Central memory CD4-positive, alpha-beta T cell (primary cell): Measurements from ENCODE around the gene ACSS1.
A peak's percentile ranks its signal among the peaks of the same experiment; 100 is the strongest.

Experiments used
- DNase-seq: peaks from one replicate; pipeline ENCODE4 v3.0.0; 2022

ACSS1 gene

DNA sequence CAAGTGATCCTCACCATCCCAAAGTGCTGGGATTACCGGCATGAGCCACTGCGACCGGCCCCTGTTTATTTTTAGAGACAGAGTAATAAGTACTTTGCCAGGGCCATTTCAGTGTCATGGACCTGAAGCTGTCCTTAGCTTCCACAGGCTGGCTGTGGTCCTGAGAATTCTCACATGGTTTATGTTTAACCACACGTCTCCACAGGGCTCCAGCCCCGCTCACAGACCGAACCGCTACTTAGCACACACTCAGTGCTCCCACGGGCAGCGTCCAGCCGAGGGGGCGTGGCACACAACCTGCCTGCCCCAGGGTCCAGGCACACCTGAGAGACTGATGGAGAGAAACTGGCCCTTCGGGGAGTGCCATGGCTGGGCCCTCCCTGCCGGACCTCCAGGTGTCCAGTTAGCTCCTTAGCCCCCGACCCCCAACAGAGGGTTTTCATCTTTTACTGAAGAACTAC lies 11.7 kb downstream of the ACSS1 start:
- no peak for DNase-seq

- DNase-seq = no peak
These were observed 12.6 kb downstream of the ACSS1 start for GRCh38 chr20:25045343-25045712.

- no peak for DNase-seq
These were observed 13.1 kb downstream of the ACSS1 start for GRCh38 chr20:25044660-25045342.

DNA sequence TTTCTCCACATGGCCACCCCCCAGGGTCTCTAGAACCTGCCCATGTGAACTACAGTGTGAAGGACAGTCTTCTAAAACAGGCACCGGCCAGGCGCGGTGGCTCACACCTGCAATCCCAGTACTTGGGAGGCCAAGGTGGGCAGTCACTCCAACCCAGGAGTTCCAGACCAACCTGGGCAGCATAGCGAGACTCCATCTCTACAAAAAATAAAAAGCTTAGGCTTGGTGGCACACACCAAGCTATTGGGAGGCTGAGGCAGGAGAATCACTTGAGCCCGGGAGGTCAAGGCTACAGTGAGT lies 13.7 kb downstream of the ACSS1 start:
- DNase-seq = no peak

- DNase-seq = no peak
These were observed 14.3 kb downstream of the ACSS1 start for GRCh38 chr20:25043499-25044260.

- peak; percentile 53 for DNase-seq
These were observed 15.1 kb downstream of the ACSS1 start for GRCh38 chr20:25042531-25043498.

DNA sequence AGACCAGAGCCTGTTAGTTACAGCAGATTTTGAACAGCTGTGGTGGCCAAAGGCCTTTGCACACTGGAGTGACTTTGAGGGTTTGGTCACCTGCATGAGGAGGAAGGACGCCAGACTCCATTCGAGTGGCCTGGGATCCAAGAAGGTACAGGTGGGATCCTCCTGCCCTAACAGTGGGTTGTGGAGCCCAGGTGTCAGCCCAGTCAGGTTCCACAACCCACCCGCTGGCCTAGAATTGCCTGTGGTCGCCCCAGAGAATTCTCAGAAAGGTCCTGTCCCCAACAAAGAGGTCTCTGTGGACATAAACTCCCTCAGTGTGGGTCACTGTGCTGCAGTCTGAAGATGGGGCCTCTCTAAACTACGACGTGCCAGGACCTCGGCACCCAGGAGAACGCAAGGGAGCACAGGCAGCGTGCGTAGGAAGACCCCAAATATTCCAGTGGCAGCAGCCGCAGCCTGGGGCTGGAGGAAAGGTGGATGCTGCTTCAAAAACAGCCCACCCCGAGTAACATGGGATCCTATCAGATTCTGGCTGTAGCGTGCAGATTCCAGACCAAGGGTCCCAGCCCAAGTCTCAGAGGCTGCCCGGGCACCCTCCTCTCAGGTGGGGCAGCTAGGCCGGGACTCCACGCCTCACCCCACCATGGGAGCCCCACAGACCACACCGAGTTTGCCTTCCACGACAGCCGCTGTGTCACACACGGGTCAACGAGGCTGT lies 16.0 kb downstream of the ACSS1 start:
- no peak for DNase-seq

- no peak for DNase-seq
These were observed 17.5 kb downstream of the ACSS1 start for GRCh38 chr20:25040438-25040831.

- DNase-seq = no peak
These were observed 18.1 kb downstream of the ACSS1 start for GRCh38 chr20:25039697-25040437.

DNA sequence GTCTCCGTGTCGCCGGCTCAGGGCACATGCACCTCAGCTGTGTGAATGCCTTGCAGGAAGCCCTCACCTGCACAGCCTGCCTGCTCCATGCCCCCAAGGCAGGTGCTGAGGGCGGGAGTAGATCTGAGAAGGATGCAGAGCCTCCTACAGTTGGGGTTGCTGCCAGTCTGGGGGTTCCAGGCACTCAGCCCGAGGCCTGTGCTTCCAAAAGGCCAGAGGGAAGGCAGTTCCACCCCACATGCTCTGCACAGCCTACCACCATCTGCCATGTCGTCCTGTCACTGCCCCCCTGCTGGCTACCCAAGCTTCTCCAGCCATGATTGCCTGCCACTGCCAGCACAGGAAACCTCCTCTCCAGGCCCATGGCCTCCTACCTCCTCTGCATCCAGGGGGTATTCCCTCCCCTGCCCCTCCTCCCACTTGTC lies 19.3 kb downstream of the ACSS1 start:
- DNase-seq = no peak

DNA sequence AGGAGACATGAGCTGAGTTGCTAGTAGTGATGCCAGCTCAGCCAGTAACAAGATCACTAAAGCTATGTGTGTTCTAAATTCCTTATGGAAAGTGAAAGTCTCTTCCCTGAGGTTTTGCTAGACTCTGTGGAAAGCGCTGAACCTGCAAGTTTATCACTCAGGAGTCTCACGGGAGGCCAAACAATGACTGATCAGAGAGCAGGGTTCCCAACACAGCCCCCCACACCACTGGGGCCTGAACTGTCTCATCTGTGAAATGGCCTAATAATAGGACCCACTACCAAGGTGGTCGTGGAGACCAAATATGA lies 19.9 kb downstream of the ACSS1 start:
- no peak for DNase-seq

DNA sequence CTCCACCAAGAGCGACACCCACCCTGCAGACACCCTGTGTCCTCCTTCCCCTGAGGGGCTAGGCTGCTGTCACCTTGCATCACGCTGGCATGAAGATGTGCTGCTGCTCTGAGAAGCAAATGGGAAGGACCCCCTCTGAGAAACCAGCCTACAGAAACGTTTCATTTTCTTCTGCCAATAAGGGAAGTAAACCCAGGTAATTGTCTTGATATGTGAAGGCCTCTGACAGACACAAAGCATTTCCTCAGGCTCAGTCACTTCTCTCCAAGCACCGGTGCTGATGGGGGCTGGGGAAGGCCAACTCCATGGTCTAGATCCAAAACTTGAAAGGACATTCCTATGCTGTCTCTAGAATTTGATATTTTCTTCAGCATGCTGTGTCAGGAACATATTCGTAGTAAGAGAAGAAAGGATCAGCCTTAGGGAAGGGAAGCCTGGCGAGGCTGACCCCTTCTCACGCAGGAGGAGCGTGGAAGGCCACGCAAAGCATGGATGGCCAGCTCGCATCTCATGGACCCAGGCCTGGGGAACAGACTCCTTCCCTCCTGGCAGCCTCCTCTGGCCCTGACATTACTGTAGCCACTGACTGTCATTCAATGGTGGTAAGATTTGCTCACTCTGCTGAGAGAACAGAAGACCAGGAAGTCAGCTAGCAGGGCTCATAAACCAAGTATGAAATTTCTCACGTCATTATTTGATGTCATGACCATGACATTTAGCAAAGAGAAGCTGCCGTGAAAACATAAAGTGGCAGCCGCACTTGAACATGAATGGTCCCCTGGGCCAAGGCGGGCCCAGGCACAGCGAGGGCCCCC lies 20.4 kb downstream of the ACSS1 start:
- DNase-seq = no peak

DNA sequence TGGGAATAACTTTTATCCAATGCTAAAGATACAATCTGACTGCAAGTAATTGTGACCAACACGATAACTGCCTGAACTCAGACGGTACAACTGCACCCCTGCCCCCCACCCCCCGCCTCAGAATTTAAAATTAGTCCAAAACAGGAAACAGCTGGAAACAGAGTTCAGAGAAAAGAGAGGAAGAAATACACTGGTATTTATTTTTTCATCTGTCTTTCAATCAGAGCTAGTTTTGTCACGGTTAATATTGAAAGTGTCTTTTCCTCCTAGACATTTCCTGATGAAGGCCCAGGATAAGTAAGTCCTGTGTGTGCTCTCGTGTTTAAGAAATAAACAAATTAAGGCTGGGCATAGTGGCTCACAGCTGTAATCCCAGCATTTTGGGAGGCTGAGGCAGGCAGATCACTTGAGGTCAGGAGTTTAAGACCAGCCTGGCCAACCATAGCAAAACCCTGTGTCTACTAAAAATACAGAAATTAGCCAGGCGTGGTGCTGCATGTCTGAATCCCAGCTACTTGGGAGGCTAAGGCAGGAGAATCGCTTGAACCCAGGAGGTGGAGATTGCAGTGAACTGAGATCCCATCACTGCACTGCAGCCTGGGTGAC lies 21.5 kb downstream of the ACSS1 start:
- DNase-seq = no peak

- DNase-seq = no peak
These were observed 22.0 kb downstream of the ACSS1 start for GRCh38 chr20:25035921-25036320.

GRCh38 chr20:25033924-25034300 lies 24.0 kb downstream of the ACSS1 start:
- DNase-seq = no peak

GRCh38 chr20:25033265-25033923 lies 24.5 kb downstream of the ACSS1 start:
- no peak for DNase-seq

DNA sequence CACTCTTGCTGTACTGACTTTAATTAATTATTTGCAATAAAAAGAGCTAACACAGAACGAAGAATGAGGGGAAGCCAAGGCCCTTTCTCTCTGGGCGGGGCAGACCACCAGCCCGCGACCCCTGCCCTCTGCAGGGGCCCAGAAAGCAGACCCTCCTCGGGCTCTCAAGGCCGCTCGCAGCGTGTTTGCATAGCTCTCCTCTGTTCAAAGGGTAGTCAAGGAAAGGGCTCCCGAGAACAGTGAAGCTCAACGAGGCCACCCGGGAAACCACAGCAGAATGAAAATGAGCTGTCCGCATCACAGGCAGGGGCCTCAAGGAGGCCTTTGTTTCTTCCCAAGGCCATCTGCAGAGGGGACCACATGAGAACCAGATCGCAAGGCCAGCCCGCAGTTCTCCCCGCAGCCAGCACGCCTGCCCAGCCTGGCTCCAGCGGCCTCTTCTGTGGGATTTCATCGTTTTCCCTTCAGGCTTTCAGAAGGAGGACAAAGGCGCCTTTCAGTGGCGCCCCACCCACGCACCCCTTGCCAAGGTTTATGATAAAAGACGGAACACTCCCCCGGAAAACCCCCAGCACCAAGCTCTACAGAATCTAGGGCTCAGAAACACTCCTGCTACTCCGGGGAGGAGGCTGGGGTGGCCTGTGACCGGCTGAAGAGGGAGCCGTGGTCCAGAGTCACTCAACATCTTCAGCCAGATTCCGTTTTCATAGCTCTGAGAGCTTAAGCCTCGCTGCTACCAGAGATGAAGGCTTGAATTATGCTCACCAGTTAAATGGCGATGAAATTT lies 25.3 kb downstream of the ACSS1 start:
- DNase-seq = no peak

DNA sequence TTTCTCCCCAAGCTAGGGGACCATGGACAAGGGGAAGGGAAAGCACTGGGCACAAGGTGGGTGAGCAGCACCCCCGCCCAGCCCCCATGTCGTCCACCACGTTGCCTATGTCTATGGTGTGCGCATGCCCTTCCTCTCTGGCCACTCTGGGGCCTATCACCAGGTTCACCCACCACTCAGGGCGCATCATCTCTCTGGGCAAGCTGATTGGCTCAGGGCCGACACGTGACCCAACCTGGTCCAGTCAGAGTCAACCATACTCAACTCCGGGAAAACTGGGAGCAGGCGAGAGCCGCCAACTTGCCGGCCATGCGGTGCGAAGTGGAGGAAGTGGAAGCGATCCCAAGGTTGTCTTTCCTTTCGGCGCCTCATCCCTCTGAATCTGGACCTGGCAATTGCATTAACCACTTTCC lies 25.9 kb downstream of the ACSS1 start:
- no peak for DNase-seq

DNA sequence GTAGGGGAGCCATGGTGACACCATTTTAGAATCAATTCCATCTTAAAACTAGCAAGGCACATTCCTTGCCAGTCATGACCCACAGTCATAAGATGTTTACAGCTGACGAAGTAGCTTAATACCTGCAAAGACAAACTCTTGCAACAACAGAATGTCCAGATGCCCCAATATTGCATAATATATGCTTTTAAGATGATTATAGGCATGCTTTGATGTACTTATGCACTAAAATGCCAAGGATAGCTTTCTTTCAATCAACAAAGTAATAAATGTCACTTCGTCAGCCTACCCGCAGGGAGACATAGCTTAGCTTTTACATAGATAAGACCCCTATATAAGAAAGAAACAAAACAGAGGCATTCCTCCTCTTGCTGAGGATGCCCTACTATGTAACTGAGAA lies 26.7 kb downstream of the ACSS1 start:
- DNase-seq = no peak
